K562 (cell line): ENCODE results near the gene UTP25. TPM values are rescaled to one million over a fixed set of nuclear protein-coding genes. Genes with fewer than 3 reads are reported as not detected.
A peak's percentile ranks its signal among the peaks of the same experiment; 100 is the strongest.

ENCODE experiments used
- CXXC5 ChIP-seq: fragments of 250-450 bp; sonication (Bioruptor Pico); IDR thresholded peaks from 2 replicates; pipeline ENCODE4 v1.8.0; 2022; ENCODE audit warnings: inconsistent platforms, mild to moderate bottlenecking, moderate library complexity
- HES1 ChIP-seq: fragments of 450-650 bp; IDR thresholded peaks from 2 replicates; pipeline ENCODE4 v1.6.1; 2016; ENCODE audit warnings: low read depth, mild to moderate bottlenecking, moderate library complexity
- KAT2B ChIP-seq: IDR thresholded peaks from one replicate; pipeline ENCODE4 v1.6.1; 2012; ENCODE audit warnings: low read depth, mild to moderate bottlenecking, control low read depth, inconsistent platforms, low read length, moderate library complexity
- KDM2B ChIP-seq: fragments of 250-450 bp; sonication (Bioruptor Pico); IDR thresholded peaks from 2 replicates; pipeline ENCODE4 v1.8.0; 2021; ENCODE audit warnings: mild to moderate bottlenecking, moderate library complexity
- TAF1 ChIP-seq: IDR thresholded peaks from 2 replicates; pipeline ENCODE4 v1.6.1; 2011; ENCODE audit warnings: mild to moderate bottlenecking, low read length, moderate library complexity; ENCODE audit not compliant: insufficient read depth, control insufficient read depth, severe bottlenecking; ENCODE audit errors: extremely low read depth
- ZBTB11 ChIP-seq, 3 experiments: fragments of 200-800 bp in 1 of 3; fragments of 250-450 bp in 1 of 3; fragments of 450-650 bp in 1 of 3; sonication (Bioruptor Pico) in 1 of 3; sonication (Bioruptor generic) in 1 of 3; formaldehyde crosslinking in 1 of 3; IDR thresholded peaks; 2 replicates each; pipeline versions ENCODE4 v1.6.1 to v1.8.0; 2016 to 2022; ENCODE audit warnings: mild to moderate bottlenecking in 2 of 3, missing genetic modification characterization in 2 of 3, missing compliant biosample characterization in 1 of 3, moderate library complexity in 1 of 3
- ZBTB7A ChIP-seq: IDR thresholded peaks from 2 replicates; pipeline ENCODE4 v1.6.1; 2011; ENCODE audit warnings: low read depth, mild to moderate bottlenecking, low read length, moderate library complexity, borderline replicate concordance; ENCODE audit not compliant: control insufficient read depth
- ZNF318 ChIP-seq, 2 experiments: fragments of 450-650 bp; IDR thresholded peaks; 2 replicates each; pipeline ENCODE4 v1.6.1; 2016; ENCODE audit warnings: mild to moderate bottlenecking in 2 of 2, borderline replicate concordance in 1 of 2, low read depth in 1 of 2, moderate library complexity in 1 of 2
- polyA plus RNA-seq, 8 experiments: library from polyadenylated mRNA; depleted of rRNA in 4 of 8; stranded (reverse) in 5 of 8; unstranded in 3 of 8; fragments of >200 nt; fragmentation: Nextera tagmentation in 2 of 8; fragmentation: Illumina TruSeq in 1 of 8; extraction: Ambion mirVana in 2 of 8; extraction: Trizol in 1 of 8; gene quantifications; 2 replicates each; pipeline versions ENCODE4 v1.2.1 to v1.2.3, GENCODE V29; 2011 to 2014; ENCODE audit warnings: inconsistent platforms in 1 of 8, missing spikeins in 1 of 8
- total RNA-seq, 7 experiments: library from RNA; depleted of rRNA in 6 of 7; stranded (reverse); fragments of >200 nt in 6 of 7; fragmentation: Illumina TruSeq in 2 of 7; extraction: Trizol in 2 of 7; gene quantifications; 2 replicates each; pipeline versions ENCODE4 v1.2.1 to v1.2.3, GENCODE V29; 2011 to 2021; ENCODE audit warnings: low replicate concordance in 1 of 7
- TF ChIP-seq, protein P1 (sequence below): fragments of 450-650 bp; IDR thresholded peaks from 2 replicates; pipeline ENCODE4 v1.6.1; 2016; ENCODE audit warnings: borderline replicate concordance

Gene UTP25
- total and polyA plus RNA-seq, 9 of the 15 experiments (the other 6 are each of a cell fraction or from before 2014, with no cell fraction given): 5.7 to 17.6 (median 12.0) TPM

- TF ChIP-seq ZBTB11 (CRISPR knock-in tag; IDR thresholded peaks at IDR 0.05) (peak in 1 of 3 experiments; percentile 43; a peak in 1 of 6 replicates), ZBTB7A (peak; percentile 67; the same call in 1 of the 2 replicates), HES1 (0 out of 2 replicates have a peak, but pooled peaks have one; percentile 13), KDM2B (CRISPR knock-in tag) (0 out of 2 replicates have a peak, but pooled peaks have one; percentile 34), CXXC5 (CRISPR knock-in tag) (peak; percentile 80; the same call in 1 of the 2 replicates), TAF1 (peak; percentile 42), KAT2B (no peak), ZNF318 (IDR thresholded peaks at IDR 0.05; ENCODE audit: borderline replicate concordance in 1 of 2, low read depth in 1 of 2) (no peak)
- TF ChIP-seq, protein P1, sequence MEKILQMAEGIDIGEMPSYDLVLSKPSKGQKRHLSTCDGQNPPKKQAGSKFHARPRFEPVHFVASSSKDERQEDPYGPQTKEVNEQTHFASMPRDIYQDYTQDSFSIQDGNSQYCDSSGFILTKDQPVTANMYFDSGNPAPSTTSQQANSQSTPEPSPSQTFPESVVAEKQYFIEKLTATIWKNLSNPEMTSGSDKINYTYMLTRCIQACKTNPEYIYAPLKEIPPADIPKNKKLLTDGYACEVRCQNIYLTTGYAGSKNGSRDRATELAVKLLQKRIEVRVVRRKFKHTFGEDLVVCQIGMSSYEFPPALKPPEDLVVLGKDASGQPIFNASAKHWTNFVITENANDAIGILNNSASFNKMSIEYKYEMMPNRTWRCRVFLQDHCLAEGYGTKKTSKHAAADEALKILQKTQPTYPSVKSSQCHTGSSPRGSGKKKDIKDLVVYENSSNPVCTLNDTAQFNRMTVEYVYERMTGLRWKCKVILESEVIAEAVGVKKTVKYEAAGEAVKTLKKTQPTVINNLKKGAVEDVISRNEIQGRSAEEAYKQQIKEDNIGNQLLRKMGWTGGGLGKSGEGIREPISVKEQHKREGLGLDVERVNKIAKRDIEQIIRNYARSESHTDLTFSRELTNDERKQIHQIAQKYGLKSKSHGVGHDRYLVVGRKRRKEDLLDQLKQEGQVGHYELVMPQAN: no peak
These were observed 21.7 kb upstream of the UTP25 start, which contains the start of gene IRF6 (continued) for GRCh38 chr1:209805875-209806760.
